GM18505 (cell line): Measurements from ENCODE around the gene TRAF3IP3.

ENCODE experiments used
- ATAC-seq: cut with Tn5 transposase; IDR thresholded peaks from one replicate; pipeline ENCODE4 v1.9.1; 2021; ENCODE audit not compliant: unreplicated experiment
- POLR2A ChIP-seq: IDR thresholded peaks from 4 replicates; pipeline ENCODE4 v1.6.1; 2011; ENCODE audit warnings: borderline replicate concordance; ENCODE audit not compliant: insufficient read depth, insufficient read length; ENCODE audit errors: extremely low read depth

The TRAF3IP3 gene

DNA sequence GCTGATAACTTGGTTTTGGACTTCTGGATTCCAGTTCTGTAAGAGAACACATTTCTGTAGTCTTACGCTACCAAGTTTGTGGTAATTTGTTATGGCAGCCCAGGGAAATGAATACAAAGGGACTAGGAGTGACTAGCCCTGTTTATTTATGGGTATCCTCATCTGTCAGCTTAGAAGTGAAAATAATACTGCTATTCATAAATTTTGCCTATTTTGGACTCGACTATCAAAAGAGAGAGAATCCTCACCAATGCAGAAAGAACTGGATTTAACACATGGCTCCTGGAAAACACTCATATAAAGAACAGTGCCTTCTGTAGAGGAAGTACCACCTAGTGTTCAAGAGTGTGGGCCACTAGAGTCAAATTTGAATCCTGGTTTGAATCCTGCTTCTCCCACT is 28.6 kb upstream of the TRAF3IP3 start:
- no peak for ATAC-seq

DNA sequence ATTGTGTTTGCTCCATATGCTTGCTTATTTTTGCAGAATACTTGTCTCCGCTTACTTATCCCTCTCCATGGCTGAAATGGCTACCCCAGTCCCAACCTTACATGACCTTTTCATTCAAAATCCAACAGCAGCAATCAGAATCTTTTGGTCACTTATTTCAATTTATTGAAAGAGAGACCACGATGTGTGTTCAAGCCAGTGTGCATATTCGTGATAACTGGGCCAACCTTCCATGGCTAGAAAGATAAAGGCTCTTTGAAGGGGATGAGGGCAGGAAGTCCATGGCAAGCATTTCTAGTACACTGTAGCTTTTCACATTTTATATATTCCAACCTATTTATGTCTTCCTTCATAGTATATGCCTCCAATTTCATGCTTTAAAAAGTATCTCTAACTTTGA is 28.1 kb upstream of the TRAF3IP3 start:
- no peak for ATAC-seq
- no peak for TF ChIP-seq POLR2A

More for the DNA sequence above, 28.6 kb upstream of the TRAF3IP3 start:
- TF ChIP-seq POLR2A: no peak

DNA sequence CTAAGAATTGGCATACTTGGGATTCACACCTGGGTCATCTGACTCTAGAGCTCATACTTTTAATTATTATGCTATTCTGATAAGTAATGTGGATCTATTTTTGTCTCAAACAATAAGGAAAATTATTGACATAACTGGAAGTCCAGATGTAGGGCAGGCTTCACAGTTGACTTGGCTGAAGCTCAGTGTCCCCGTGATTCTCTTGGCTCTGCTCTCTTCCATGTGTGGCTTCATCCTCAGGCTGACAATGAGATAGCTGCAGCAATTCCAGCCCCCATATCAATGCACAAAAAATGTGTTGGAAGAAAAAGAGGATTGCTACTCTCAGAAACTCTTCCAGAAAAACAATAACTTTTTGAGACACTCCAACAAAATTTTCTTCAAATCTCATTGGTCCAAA is 27.4 kb upstream of the TRAF3IP3 start:
- no peak for TF ChIP-seq POLR2A
- no peak for ATAC-seq

DNA sequence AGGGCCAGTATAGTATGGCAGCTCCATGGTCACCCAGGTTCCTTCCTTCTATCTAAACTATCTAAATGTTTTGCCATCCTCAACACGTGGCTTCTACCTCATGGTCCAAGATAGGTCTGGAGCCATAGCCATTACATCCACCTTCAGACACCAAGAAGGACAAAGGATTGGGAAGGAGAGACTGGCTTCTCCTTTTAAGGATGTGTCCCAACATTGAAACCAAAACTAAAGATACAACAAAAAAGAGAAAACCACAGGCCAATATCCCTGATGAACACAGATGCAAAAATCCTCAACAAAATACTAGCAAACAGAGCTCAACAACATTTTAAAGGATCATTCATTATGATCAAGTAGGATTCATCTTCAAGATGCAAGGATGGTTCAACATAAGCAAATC is 26.4 kb upstream of the TRAF3IP3 start:
- ATAC-seq: no peak
- TF ChIP-seq POLR2A: no peak

DNA sequence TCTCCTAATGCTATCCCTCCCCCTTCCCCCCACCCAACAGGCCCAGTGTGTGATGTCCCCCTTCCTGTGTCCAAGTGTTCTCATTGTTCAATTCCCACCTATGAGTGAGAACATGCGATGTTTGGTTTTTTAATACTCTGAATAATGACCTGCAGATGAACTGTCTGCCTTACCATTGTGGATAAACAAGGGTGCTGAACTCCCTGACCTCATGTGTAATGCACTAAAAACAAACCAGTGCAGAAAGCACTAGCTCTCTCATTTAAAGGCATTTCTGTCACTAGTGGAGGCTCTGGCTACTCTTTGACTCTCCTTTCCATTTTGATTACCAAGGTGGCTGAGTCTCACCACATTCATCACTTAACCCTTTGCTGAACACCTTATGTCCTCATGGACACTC is 23.1 kb upstream of the TRAF3IP3 start:
- TF ChIP-seq POLR2A: no peak
- no peak for ATAC-seq

DNA sequence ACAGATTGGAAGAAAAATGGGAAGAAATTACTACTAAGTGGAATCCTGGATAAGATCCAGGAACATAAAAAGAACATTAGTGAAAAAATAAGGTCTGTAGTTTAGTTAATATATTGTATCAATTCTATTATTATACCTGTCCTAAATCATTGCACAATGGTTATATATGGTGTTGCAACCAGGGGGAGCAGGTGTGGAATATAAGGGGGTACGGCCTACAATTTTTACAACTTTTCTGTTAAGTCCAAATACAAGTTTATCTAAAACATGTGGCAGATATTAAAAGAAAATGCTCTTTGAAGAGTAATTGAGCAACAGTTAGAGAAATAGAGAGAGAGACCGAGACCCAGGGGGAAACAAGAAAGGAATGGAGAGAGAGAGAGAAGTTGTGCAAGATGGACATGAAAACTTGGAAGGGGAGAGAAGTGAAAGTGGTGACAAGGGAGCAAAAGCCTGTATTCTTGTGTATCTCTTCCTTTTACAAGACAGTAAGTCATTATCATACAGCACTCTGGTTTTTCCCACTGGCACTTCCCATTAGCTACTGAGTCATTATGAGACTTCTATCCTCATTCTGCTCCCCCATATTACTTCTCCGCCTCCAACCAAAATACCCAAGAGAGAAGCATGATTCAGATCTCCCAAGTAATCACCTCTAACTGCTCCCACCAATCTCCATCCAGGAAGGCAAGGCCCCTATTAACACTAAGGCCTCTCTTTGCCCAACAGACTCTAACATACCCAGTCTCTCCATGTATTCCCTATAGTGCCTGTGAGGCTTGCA is 22.3 kb upstream of the TRAF3IP3 start:
- no peak for TF ChIP-seq POLR2A
- ATAC-seq: no peak

DNA sequence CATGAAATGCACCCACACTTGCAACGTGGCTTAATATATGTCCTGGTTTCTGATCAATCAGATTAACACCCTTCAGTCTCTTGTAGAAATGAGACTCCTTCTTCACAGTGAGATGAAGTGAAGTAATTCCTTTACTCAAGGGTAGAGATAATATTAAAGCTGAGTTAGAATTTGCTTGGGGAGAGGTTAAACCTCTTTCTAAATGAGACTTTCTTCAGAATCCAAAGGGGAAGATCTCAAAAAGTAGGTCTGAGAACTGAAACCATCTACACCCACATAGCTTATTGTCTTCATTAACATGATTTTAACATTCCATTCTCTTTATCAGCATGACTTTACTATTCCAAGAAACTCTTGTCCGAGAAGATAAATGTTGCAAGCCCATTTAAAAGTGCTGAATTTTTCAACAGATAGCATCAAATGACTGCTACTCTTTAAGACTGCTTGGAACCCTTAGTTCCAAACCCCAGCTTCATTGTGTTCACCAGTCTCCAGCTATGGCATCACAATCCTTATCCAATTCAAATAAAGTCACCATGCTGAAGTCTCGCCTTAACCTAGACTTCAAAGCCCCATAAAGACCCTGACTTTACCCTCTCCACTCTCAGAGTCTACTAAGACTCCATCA is 19.2 kb upstream of the TRAF3IP3 start:
- ATAC-seq: no peak
- no peak for TF ChIP-seq POLR2A

DNA sequence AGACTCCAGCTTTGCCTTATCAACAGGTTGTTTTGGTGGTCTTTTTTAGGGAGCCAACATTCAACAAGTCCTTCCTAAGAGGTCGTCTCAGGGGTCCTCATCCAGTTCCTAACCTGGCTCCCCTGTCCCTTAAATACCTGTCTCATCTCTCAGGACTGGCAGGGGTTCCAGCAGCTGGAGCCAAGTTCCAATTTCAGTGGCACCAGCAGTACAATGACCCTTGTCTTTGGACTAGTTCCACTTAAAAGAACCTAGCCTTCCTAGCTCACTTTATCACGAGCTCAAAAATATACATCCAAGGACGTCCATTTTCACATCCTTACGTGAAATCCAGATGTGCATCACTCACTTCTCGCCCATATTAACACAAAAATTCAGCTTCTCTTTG is 18.7 kb upstream of the TRAF3IP3 start:
- ATAC-seq: no peak

DNA sequence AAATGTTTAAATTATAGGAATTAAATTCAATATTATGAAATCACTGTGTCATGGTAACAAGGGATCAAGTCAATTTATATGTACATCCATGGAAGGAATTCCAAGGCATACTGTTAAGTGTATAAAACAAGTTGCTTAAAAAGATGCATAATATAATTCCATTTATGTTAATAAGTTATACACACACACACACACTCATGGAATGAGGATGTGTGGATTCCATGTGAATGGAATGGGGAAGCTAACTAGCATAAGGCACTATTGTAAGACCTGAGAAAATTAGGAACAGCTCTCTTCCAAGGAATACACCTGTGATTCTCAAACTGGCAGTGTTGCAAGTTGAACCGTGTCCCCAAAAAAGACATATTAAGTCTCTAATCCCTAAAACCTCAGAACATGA is 17.6 kb upstream of the TRAF3IP3 start:
- TF ChIP-seq POLR2A: no peak
- ATAC-seq: no peak

More for the DNA sequence above, 18.7 kb upstream of the TRAF3IP3 start:
- TF ChIP-seq POLR2A: no peak

DNA sequence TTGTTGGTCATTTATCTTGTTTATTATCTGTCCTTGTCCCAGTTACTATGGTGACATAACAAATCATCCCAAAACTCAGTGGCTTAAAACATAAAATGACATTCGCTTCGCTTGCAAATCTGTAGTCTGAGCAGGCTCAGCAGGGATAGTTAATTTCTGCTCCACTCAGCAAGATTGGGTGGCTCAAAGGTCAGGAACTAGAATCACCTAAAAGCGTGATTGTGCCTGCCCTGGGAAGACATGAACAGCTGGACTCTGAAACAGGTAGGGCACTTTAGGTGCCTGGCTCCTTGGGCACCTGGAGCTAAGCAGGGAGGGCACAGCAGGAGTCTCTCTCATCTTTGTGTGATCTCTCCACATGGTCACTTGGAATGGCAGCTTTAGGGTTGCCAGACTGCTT is 14.7 kb upstream of the TRAF3IP3 start:
- no peak for ATAC-seq
- no peak for TF ChIP-seq POLR2A

DNA sequence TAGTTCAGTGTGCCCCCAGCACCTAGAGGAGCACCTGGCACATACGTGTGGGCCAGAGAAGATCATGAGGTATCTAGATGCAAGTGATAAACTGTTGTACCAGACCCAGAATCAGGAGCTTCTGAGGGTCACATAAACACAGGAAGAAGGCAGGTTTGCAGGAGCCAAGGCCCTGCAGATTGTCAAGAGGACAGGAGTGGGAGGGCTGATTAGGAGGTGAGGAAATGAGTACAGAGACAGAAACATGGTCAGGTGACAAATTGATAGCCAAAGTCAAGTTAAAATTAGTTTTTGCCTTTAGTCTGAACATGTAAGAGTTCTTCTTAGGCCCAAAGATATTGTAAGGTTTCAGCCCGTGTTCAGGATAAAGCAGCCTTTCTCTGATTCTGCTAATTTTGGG is 14.0 kb upstream of the TRAF3IP3 start:
- ATAC-seq: no peak
- no peak for TF ChIP-seq POLR2A

DNA sequence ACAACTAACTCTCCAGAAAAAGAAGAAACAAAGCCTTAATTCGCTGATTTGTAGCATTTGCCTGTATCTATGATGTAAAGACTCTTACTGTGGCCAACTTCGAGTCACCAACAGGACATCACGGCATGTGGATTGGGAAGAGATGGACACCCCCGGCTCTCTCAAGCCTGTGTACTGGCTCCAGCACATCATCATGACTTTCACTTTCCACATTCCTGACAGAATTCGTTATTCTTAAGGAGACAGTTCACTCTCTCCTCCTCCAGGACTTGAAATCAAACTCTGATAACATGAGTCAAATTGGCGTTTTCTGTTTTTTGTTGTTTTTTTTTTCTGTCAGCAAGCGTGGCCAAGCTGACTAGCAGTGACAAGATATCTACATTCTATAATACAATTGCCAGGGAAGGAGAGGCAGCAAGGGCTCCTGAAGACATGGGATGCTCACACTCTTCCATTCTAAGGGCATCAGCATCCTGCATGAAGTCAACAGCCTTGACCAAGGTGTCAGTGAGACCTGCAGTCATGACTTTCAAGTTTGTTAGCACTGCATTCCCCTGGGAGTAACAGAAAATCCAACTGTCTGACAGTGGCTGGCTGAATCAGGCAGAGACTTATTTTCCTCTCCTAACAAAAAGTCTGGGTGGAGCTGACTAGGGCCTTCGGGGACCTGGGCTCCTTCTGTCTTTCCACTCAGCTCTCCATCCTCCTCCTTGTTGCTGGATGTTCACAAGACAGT is 13.3 kb upstream of the TRAF3IP3 start:
- no peak for ATAC-seq
- TF ChIP-seq POLR2A: no peak

DNA sequence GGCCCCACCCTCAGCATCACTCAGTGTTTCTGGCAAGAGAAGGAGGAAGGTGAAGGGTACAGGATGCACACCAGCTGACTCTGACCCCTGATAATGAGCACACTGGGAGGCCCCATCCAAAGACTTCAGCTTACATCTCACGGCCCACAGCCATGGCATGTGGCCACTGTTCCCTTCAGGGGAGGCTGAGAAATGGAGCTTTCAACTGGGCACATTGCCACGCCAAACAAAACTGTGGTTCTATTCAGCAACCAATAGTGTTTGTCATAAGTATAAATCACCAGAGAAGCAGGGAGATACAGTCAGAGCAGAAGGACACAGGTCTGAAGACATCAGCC is 12.7 kb upstream of the TRAF3IP3 start:
- TF ChIP-seq POLR2A: no peak
- ATAC-seq: no peak
